GM12874 (cell line): ENCODE measurements around the gene SCUBE1.

Experiments
- CTCF ChIP-seq: IDR thresholded peaks from 2 replicates; pipeline ENCODE4 v1.5.1; 2011; ENCODE audit warnings: low read depth, mild to moderate bottlenecking, control low read depth, low read length, moderate library complexity; ENCODE audit not compliant: insufficient read depth

The SCUBE1 gene

DNA sequence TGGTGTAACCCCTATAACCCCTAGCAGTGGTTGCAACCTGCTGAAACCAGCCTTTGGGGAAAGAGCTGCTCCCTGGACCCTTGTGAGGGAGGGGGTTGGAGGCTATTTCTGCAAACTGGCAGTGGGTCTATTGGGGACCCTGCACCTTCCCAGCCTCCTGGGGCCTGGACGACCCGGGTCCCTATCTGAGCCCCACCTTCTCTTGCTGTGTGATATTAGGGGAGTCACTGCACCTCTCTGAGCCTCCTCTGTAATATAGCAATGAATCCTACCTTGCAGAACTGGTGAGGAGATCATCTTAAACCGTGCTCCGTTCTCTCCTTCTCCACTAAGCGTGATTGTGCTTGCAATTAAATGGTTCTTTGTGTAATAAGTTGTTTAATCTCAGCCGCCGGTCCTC, 44.6 kb upstream of the SCUBE1 start:
- no peak for TF ChIP-seq CTCF

DNA sequence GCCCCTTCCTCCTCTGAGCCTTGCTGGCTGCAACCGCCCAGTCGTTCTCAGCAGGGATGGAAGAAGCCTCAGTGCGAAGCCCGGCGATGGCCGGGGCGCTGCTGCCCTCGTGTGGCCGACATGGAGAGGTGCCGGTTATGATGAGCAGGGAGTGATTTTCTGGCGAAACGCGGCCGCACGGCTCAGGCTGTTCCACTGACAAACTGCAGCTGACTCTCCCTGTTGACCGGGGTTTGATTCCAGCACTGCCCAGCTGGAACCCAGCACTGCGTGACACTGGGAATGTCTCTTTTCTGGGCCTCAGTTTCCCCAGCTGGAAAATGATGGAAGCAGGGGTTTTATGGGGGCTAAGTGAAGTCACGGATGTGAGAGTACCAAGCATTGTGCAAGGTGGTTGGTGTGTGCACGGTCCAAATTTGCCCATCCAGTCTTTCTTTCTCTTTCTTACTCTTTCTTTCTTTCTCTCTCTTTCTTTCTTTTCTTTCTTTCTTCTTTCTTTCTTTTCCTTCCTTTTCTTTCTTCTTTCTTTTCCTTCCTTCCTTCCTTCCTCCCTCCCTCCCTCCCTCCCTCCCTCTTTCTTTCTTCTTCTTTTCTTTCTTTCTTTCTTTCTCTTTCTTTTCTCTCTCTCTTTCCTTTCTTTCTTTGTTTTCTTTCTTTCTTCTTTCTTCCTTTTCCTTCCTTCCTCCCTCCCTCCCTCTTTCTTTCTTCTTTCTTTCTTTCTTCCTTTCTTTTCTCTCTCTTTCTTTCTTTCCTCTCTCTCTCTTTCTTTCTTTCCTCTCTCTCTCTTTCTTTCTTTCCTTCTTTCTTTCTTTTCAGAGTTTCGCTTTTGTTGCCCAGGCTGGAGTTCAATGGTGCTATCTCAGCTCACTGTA, 42.8 kb upstream of the SCUBE1 start:
- TF ChIP-seq CTCF = peak; percentile 93

GRCh38 chr22:43384863-43385262, 41.7 kb upstream of the SCUBE1 start:
- no peak for TF ChIP-seq CTCF

DNA sequence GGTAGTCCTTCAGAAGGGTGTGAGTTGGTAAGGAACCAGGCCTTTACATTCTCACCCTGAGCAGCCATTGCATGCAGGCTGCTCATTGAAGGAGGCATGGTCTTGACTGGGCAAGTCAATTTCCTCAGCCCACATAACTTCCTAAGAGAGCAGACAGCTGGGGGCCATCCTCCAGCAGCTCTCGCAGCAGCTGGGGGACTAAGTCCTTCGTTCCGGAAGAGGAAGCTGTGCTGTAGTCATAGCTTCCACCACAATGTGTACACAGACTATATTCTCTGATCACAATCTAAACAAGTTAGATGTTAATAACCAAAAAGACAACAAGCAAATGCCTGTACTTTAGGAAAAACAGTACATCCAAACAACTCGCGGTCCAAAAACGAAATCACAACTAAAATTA, 38.5 kb upstream of the SCUBE1 start:
- TF ChIP-seq CTCF = no peak

- TF ChIP-seq CTCF = no peak
Measured at GRCh38 chr22:43377896-43378704, 34.9 kb upstream of the SCUBE1 start.

DNA sequence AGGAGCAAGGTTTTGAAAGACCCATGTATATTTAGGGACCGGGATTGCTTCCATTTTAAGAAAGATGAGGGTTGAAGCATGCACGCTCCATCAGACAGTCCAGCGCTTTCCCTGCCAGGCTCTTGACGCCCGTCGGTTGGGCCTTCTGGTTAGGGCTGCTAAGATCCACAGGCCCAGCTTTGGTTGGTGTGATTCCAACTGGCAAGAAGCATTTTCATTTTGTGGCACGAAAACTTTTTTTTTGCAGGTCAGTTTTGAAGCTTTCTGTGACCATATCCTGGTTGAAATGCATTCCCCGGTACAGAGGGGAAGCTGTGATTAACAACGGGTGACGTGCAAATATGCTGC, 34.4 kb upstream of the SCUBE1 start:
- TF ChIP-seq CTCF = no peak

- no peak for TF ChIP-seq CTCF
Measured at GRCh38 chr22:43376765-43377547, 33.8 kb upstream of the SCUBE1 start.
